H1 (cell line): ENCODE data around the gene KXD1.

ENCODE experiments used
- POLR2A ChIP-seq, 2 experiments: IDR thresholded peaks; 1 replicate in 1 of 2; 2 replicates in 1 of 2; pipeline ENCODE4 v1.6.1; 2011; ENCODE audit warnings: low read depth in 2 of 2, low read length in 2 of 2, mild to moderate bottlenecking in 2 of 2; ENCODE audit errors: control extremely low read depth in 1 of 2
- SIN3A ChIP-seq, 2 experiments: IDR thresholded peaks in 1 of 2; conservative IDR thresholded peaks in 1 of 2; 2 replicates each; pipeline ENCODE4 v1.6.1; 2011 to 2012; ENCODE audit warnings: low read length in 2 of 2, improper control_type of control experiment in 1 of 2, low read depth in 1 of 2, mild to moderate bottlenecking in 1 of 2

GRCh38 chr19:18593367-18594095 is 35.9 kb downstream of the KXD1 start:
- TF ChIP-seq POLR2A (IDR thresholded peaks at IDR 0.05; ENCODE audit: control extremely low read depth in 1 of 2, low read depth in 2 of 2, low read length in 2 of 2) = no peak
- no peak for TF ChIP-seq SIN3A (conservative IDR thresholded peaks at IDR 0.05 in 1 of 2, IDR thresholded peaks at IDR 0.05 in 1 of 2; ENCODE audit: low read depth in 1 of 2, low read length in 2 of 2)
